ENCODE measurements around the gene HNRNPDL.

DNA sequence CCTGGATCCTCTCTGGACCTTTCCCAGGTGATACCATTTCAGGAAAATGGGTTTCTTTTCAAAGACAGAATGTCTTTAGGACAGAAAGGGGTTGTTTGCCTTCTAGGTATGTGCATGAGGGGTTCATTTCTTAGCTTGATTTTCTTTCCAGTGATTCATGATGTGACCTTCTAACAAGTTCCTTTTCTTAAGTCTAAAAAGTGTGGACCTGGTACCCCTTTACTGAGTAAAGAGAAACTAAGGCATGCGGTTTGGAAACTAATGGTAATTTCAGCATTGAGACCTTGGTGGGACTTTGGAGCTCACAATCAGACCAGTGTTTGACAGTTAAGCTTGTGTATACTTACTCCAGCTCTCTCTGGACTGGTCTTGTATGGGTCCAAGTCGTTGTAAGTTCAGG is 8.8 kb upstream of the HNRNPDL start:
- no peak for TF ChIP-seq EZH2 (IDR thresholded peaks at IDR 0.05; ENCODE audit: borderline replicate concordance, insufficient read depth, low read length, poor library complexity, severe bottlenecking)
- TF ChIP-seq RAD21 (conservative IDR thresholded peaks at IDR 0.05): no peak
- TF ChIP-seq, protein P1, sequence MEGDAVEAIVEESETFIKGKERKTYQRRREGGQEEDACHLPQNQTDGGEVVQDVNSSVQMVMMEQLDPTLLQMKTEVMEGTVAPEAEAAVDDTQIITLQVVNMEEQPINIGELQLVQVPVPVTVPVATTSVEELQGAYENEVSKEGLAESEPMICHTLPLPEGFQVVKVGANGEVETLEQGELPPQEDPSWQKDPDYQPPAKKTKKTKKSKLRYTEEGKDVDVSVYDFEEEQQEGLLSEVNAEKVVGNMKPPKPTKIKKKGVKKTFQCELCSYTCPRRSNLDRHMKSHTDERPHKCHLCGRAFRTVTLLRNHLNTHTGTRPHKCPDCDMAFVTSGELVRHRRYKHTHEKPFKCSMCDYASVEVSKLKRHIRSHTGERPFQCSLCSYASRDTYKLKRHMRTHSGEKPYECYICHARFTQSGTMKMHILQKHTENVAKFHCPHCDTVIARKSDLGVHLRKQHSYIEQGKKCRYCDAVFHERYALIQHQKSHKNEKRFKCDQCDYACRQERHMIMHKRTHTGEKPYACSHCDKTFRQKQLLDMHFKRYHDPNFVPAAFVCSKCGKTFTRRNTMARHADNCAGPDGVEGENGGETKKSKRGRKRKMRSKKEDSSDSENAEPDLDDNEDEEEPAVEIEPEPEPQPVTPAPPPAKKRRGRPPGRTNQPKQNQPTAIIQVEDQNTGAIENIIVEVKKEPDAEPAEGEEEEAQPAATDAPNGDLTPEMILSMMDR (IDR thresholded peaks at IDR 0.05; ENCODE audit: poor library complexity, severe bottlenecking): no peak
- TF ChIP-seq, protein P2, sequence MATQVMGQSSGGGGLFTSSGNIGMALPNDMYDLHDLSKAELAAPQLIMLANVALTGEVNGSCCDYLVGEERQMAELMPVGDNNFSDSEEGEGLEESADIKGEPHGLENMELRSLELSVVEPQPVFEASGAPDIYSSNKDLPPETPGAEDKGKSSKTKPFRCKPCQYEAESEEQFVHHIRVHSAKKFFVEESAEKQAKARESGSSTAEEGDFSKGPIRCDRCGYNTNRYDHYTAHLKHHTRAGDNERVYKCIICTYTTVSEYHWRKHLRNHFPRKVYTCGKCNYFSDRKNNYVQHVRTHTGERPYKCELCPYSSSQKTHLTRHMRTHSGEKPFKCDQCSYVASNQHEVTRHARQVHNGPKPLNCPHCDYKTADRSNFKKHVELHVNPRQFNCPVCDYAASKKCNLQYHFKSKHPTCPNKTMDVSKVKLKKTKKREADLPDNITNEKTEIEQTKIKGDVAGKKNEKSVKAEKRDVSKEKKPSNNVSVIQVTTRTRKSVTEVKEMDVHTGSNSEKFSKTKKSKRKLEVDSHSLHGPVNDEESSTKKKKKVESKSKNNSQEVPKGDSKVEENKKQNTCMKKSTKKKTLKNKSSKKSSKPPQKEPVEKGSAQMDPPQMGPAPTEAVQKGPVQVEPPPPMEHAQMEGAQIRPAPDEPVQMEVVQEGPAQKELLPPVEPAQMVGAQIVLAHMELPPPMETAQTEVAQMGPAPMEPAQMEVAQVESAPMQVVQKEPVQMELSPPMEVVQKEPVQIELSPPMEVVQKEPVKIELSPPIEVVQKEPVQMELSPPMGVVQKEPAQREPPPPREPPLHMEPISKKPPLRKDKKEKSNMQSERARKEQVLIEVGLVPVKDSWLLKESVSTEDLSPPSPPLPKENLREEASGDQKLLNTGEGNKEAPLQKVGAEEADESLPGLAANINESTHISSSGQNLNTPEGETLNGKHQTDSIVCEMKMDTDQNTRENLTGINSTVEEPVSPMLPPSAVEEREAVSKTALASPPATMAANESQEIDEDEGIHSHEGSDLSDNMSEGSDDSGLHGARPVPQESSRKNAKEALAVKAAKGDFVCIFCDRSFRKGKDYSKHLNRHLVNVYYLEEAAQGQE (IDR thresholded peaks at IDR 0.05; ENCODE audit: borderline replicate concordance): no peak
- no peak for TF ChIP-seq EP300 (conservative IDR thresholded peaks at IDR 0.05; ENCODE audit: poor library complexity, severe bottlenecking)
- TF ChIP-seq SMC3 (conservative IDR thresholded peaks at IDR 0.05; ENCODE audit: poor library complexity): no peak
- TF ChIP-seq POLR2AphosphoS5 (IDR thresholded peaks at IDR 0.05): no peak

All from neural cell (in vitro differentiated cells).